HCT116 (cell line): ENCODE data around the gene MTHFD1L. TPM values are rescaled to one million over a fixed set of nuclear protein-coding genes. Genes with fewer than 3 reads are reported as not detected.
A peak's percentile ranks its signal among the peaks of the same experiment; 100 is the strongest.

Experiments
- ATAC-seq: fragments of 200-7000 bp; cut with Tn5 transposase; 2 replicates; pipeline ENCODE4 v1.9.1; 2020; ENCODE audit warnings: mild to moderate bottlenecking, moderate library complexity
- BruUV-seq: library from RNA; stranded (reverse); fragments of 400-500 nt; replicated peaks from 2 replicates; lab custom pipeline; 2021; lab: Mats Ljungman, UMichigan
- CTCF ChIA-PET: fragments of 300-600 bp; sonication (Branson Sonifier 250); formaldehyde crosslinking; loops from one replicate; lab custom pipeline; 2021; ENCODE audit warnings: antibody characterized with exemption; lab: Charles Lee
- POLR2A ChIA-PET: fragments of 300-600, 350-600 bp; sonication (Branson Sonifier 250); formaldehyde crosslinking; loops from one replicate; lab custom pipeline; 2021; ENCODE audit warnings: antibody characterized with exemption; lab: Charles Lee
- RAD21 ChIA-PET, 2 experiments: fragments of 300-600 bp; sonication (Branson Sonifier 250); formaldehyde crosslinking; loops; one replicate each; lab custom pipeline; 2023; ENCODE audit warnings: low total read pairs in 2 of 2; ENCODE audit not compliant: uncharacterized antibody in 2 of 2, unreplicated experiment in 2 of 2, low non-redundant PET in 1 of 2; lab: Charles Lee
- DNase-seq: peaks from one replicate; pipeline ENCODE4 v3.0.0-alpha.2; 2010; ENCODE audit warnings: low read depth, low spot score
- H2AFZ ChIP-seq: fragments of 200-600 bp; shearing (Covaris generic), sonication (generic); 2 replicates; pipeline ENCODE4 v1.6.1; 2017; ENCODE audit warnings: low read depth, mixed run types, mixed read lengths, antibody characterized with exemption, low read length; ENCODE audit not compliant: poor library complexity, severe bottlenecking
- H3K27ac ChIP-seq: 2 replicates; pipeline ENCODE4 v1.5.1; 2012; ENCODE audit warnings: low read depth, low read length
- H3K27me3 ChIP-seq: fragments of 200-600 bp; sonication (generic); 2 replicates; pipeline ENCODE4 v1.6.1; 2016; ENCODE audit warnings: mixed run types, low read length, mixed read lengths; ENCODE audit not compliant: insufficient read depth
- H3K36me3 ChIP-seq, 2 experiments: fragments of 200-500 bp in 1 of 2; fragments of 200-600 bp in 1 of 2; sonication (Bioruptor generic) in 1 of 2; sonication (generic) in 1 of 2; 2 replicates each; pipeline versions ENCODE4 v1.5.1 to v1.6.1; 2014 to 2016; ENCODE audit warnings: low read length in 2 of 2, inconsistent platforms in 1 of 2, mixed read lengths in 1 of 2, mixed run types in 1 of 2; ENCODE audit not compliant: insufficient read depth in 2 of 2, control insufficient read depth in 1 of 2
- H3K4me1 ChIP-seq, 2 experiments: fragments of 200-600 bp in 1 of 2; sonication (generic) in 1 of 2; 2 replicates each; pipeline versions ENCODE4 v1.5.1 to v1.6.1; 2012 to 2017; ENCODE audit warnings: low read length in 2 of 2, inconsistent platforms in 1 of 2, mild to moderate bottlenecking in 1 of 2, mixed read lengths in 1 of 2, mixed run types in 1 of 2, moderate library complexity in 1 of 2; ENCODE audit not compliant: insufficient read depth in 2 of 2, control insufficient read depth in 1 of 2
- H3K4me2 ChIP-seq: fragments of 200-600 bp; sonication (generic); 2 replicates; pipeline ENCODE4 v1.6.1; 2017; ENCODE audit warnings: mixed run types, low read length, mixed read lengths
- H3K4me3 ChIP-seq, 2 experiments: fragments of 200-600 bp in 1 of 2; sonication (generic) in 1 of 2; replicated peaks in 1 of 2; 2 replicates each; pipeline ENCODE4 v1.5.1; 2011 to 2016; ENCODE audit warnings: low read length in 2 of 2, control low read depth in 1 of 2, low read depth in 1 of 2, mild to moderate bottlenecking in 1 of 2, mixed read lengths in 1 of 2, mixed run types in 1 of 2
- H3K79me2 ChIP-seq: fragments of 200-600 bp; sonication (generic); 2 replicates; pipeline ENCODE4 v1.6.1; 2017; ENCODE audit warnings: mild to moderate bottlenecking, mixed run types, low read length, moderate library complexity, mixed read lengths; ENCODE audit not compliant: insufficient read depth
- H3K9ac ChIP-seq: fragments of 200-600 bp; sonication (generic); 2 replicates; pipeline ENCODE4 v1.6.1; 2016; ENCODE audit warnings: low read length, mixed read lengths
- H3K9me2 ChIP-seq: fragments of 200-600 bp; sonication (generic), shearing (Covaris generic); 2 replicates; pipeline ENCODE4 v1.6.1; 2017; ENCODE audit warnings: mixed run types, mild to moderate bottlenecking, moderate library complexity; ENCODE audit not compliant: insufficient read depth
- H3K9me3 ChIP-seq, 2 experiments: fragments of 200-500 bp in 1 of 2; fragments of 200-600 bp in 1 of 2; sonication (Bioruptor generic) in 1 of 2; sonication (generic) in 1 of 2; 2 replicates each; pipeline ENCODE4 v1.6.1; 2014 to 2017; ENCODE audit warnings: low read length in 2 of 2, mixed read lengths in 2 of 2, inconsistent platforms in 1 of 2, low read depth in 1 of 2, mild to moderate bottlenecking in 1 of 2, mixed run types in 1 of 2, moderate library complexity in 1 of 2; ENCODE audit not compliant: control insufficient read depth in 1 of 2, insufficient read depth in 1 of 2
- H4K20me1 ChIP-seq: fragments of 200-600 bp; sonication (generic), shearing (Covaris generic); 2 replicates; pipeline ENCODE4 v1.6.1; 2017; ENCODE audit warnings: mixed run types, mild to moderate bottlenecking, moderate library complexity; ENCODE audit not compliant: insufficient read depth
- EGR1 ChIP-seq: IDR thresholded peaks from 2 replicates; pipeline ENCODE4 v1.6.1; 2012; ENCODE audit warnings: low read depth
- EZH2 ChIP-seq: fragments of 200-600 bp; sonication (generic); IDR thresholded peaks from 2 replicates; pipeline ENCODE4 v1.6.1; 2017; ENCODE audit warnings: antibody characterized with exemption, mixed run types
- EZH2phosphoT487 ChIP-seq: fragments of 200-600 bp; IDR thresholded peaks from 2 replicates; pipeline ENCODE4 v1.6.1; 2018; ENCODE audit warnings: antibody characterized with exemption, borderline replicate concordance
- JUND ChIP-seq: IDR thresholded peaks from 2 replicates; pipeline ENCODE4 v1.6.1; 2012
- MAX ChIP-seq: IDR thresholded peaks from 2 replicates; pipeline ENCODE4 v1.6.1; 2012
- POLR2A ChIP-seq: IDR thresholded peaks from 2 replicates; pipeline ENCODE4 v1.7.0; 2011; ENCODE audit warnings: borderline replicate concordance; ENCODE audit not compliant: insufficient read depth, insufficient read length; ENCODE audit errors: extremely low read depth
- POLR2AphosphoS5 ChIP-seq: IDR thresholded peaks from 2 replicates; pipeline ENCODE4 v1.6.1; 2011; ENCODE audit warnings: mild to moderate bottlenecking, low read depth, low read length, moderate library complexity
- SP1 ChIP-seq: IDR thresholded peaks from 2 replicates; pipeline ENCODE4 v1.6.1; 2012; ENCODE audit warnings: low read depth
- TCF7L2 ChIP-seq: IDR thresholded peaks from 2 replicates; pipeline ENCODE4 v1.7.0; 2011; ENCODE audit warnings: borderline replicate concordance, inconsistent platforms; ENCODE audit not compliant: insufficient read depth, insufficient read length; ENCODE audit errors: extremely low read depth
- intact Hi-C: fragments of 100-400 bp; cut with micrococcal nuclease; formaldehyde crosslinking; loops from 2 replicates; pipeline ENCODE4 v1.10.0; 2022
- total RNA-seq: library from RNA; stranded (reverse); gene quantifications from one replicate; pipeline ENCODE4 v1.2.1, GENCODE V29; 2021; ENCODE audit not compliant: unreplicated experiment
- TF ChIP-seq, protein P1 (sequence below), 3 experiments: fragments of 200-600 bp in 1 of 3; sonication (generic) in 1 of 3; IDR thresholded peaks in 2 of 3; conservative IDR thresholded peaks in 1 of 3; 2 replicates each; pipeline ENCODE4 v1.5.1; 2012 to 2017; ENCODE audit warnings: low read depth in 2 of 3, low read length in 2 of 3, antibody characterized with exemption in 1 of 3, borderline replicate concordance in 1 of 3, control low read depth in 1 of 3, mild to moderate bottlenecking in 1 of 3, mixed read lengths in 1 of 3, mixed run types in 1 of 3, moderate library complexity in 1 of 3; ENCODE audit not compliant: insufficient read depth in 1 of 3

Gene MTHFD1L
- total RNA-seq, 1 experiment from 2014 or later, result 127 TPM

GRCh38 chr6:151038616-151039015 is 173.1 kb downstream of the MTHFD1L start:
- Histone ChIP-seq H3K9me3 (no peaks in the 10 kb centered on the region), H3K9ac (peak overlapping the region; percentile 78), H4K20me1 (no peaks in the 10 kb centered on the region), H3K27me3 (no peaks in the 10 kb centered on the region), H3K4me1 (peaks cover 68 to 99% of the 10 kb centered on the region in 2 experiments), H2AFZ (no peak overlapping the region), H3K4me3 (no peak overlapping the region), H3K36me3 (peaks cover 0 to 19% of the 10 kb centered on the region in 2 experiments; a peak in 1 of 4 replicates), H3K4me2 (0 out of 2 replicates have a peak overlapping the region, but pooled peaks have one; percentile 4), H3K79me2 (peaks cover 58% of the 10 kb centered on the region), H3K27ac (peak overlapping the region; percentile 91), H3K9me2 (no peaks in the 10 kb centered on the region)
- ChIA-PET CTCF (no interaction called here), RAD21 (no interaction called here), POLR2A (interaction anchor here (1.5 to 7.4 kb wide), 4 partner anchors 11 to 287 kb away, joined by 3 to 75 read pairs (median 20); no protein-coding TSS in a partner anchor)
- DNase-seq (no peak), ATAC-seq (no peak)
- intact Hi-C loops, result no loop called here
- TF ChIP-seq EZH2 (no peak), EZH2phosphoT487 (no peak), MAX (no peak), EGR1 (no peak), JUND (no peak), TCF7L2 (no peak), SP1 (no peak), POLR2AphosphoS5 (no peak), POLR2A (no peak)
- TF ChIP-seq, protein P1, sequence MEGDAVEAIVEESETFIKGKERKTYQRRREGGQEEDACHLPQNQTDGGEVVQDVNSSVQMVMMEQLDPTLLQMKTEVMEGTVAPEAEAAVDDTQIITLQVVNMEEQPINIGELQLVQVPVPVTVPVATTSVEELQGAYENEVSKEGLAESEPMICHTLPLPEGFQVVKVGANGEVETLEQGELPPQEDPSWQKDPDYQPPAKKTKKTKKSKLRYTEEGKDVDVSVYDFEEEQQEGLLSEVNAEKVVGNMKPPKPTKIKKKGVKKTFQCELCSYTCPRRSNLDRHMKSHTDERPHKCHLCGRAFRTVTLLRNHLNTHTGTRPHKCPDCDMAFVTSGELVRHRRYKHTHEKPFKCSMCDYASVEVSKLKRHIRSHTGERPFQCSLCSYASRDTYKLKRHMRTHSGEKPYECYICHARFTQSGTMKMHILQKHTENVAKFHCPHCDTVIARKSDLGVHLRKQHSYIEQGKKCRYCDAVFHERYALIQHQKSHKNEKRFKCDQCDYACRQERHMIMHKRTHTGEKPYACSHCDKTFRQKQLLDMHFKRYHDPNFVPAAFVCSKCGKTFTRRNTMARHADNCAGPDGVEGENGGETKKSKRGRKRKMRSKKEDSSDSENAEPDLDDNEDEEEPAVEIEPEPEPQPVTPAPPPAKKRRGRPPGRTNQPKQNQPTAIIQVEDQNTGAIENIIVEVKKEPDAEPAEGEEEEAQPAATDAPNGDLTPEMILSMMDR (IDR thresholded peaks at IDR 0.05 in 2 of 3, conservative IDR thresholded peaks at IDR 0.05 in 1 of 3; ENCODE audit: borderline replicate concordance in 1 of 3, insufficient read depth in 1 of 3, low read depth in 2 of 3, low read length in 2 of 3), result no peak
- no TSS peak for BruUV-seq
